HEK293 (cell line): Measurements from ENCODE around the gene APOC3.

Experiments used
- CTCF ChIA-PET: fragments of 350-600 bp; formaldehyde crosslinking; extraction: SDS; loops from one replicate; lab custom pipeline; 2021; ENCODE audit warnings: antibody characterized with exemption; lab: Yijun Ruan, JAX
- POLR2A ChIA-PET: fragments of 300-600 bp; formaldehyde crosslinking; extraction: SDS; loops from one replicate; lab custom pipeline; 2020; ENCODE audit warnings: antibody characterized with exemption, inconsistent platforms; lab: Yijun Ruan, JAX
- H3K27ac ChIP-seq: fragments of 200-500 bp; sonication (Bioruptor generic); 2 replicates; pipeline ENCODE4 v1.5.1; 2014; ENCODE audit warnings: low read depth, low read length, control low read depth, inconsistent platforms; ENCODE audit errors: extremely low read depth
- H3K36me3 ChIP-seq, 2 experiments: fragments of 200-500 bp in 1 of 2; sonication (Bioruptor generic) in 1 of 2; 1 replicate in 1 of 2; 2 replicates in 1 of 2; pipeline ENCODE4 v1.5.1; 2014 to 2017; ENCODE audit warnings: inconsistent platforms in 2 of 2, low read length in 2 of 2; ENCODE audit not compliant: control insufficient read depth in 2 of 2, insufficient read depth in 1 of 2
- H3K4me1 ChIP-seq: fragments of 200-500 bp; sonication (Bioruptor generic); 2 replicates; pipeline ENCODE4 v1.5.1; 2014; ENCODE audit warnings: mild to moderate bottlenecking, low read length, inconsistent platforms; ENCODE audit not compliant: control insufficient read depth, insufficient read depth
- H3K4me3 ChIP-seq: 2 replicates; pipeline ENCODE4 v1.5.1; 2011; ENCODE audit warnings: low read depth, mild to moderate bottlenecking, control low read depth, low read length, moderate library complexity
- H3K9me3 ChIP-seq: fragments of 200-500 bp; sonication (Bioruptor generic); 2 replicates; pipeline ENCODE4 v1.5.1; 2014; ENCODE audit warnings: low read depth, low read length, inconsistent platforms; ENCODE audit not compliant: control insufficient read depth, insufficient read depth
- ATF2 ChIP-seq: fragments of 450-650 bp; formaldehyde crosslinking; IDR thresholded peaks from 2 replicates; pipeline ENCODE4 v1.5.1; 2016; ENCODE audit warnings: missing biosample characterization, missing genetic modification characterization, low read depth
- GLI2 ChIP-seq: fragments of 450-650 bp; formaldehyde crosslinking; IDR thresholded peaks from 2 replicates; pipeline ENCODE4; 2017; ENCODE audit warnings: missing biosample characterization, missing genetic modification characterization, low read depth, borderline replicate concordance
- KLF8 ChIP-seq: fragments of 450-650 bp; formaldehyde crosslinking; IDR thresholded peaks from 2 replicates; pipeline ENCODE4 v1.5.1; 2016; ENCODE audit warnings: missing biosample characterization, missing genetic modification characterization
- OVOL3 ChIP-seq: fragments of 450-650 bp; formaldehyde crosslinking; IDR thresholded peaks from 2 replicates; pipeline ENCODE4 v1.5.1; 2016; ENCODE audit warnings: missing biosample characterization, missing genetic modification characterization
- PATZ1 ChIP-seq: fragments of 450-650 bp; formaldehyde crosslinking; IDR thresholded peaks from 2 replicates; pipeline ENCODE4 v1.5.1; 2016; ENCODE audit warnings: missing biosample characterization, missing genetic modification characterization
- ZBTB44 ChIP-seq: fragments of 450-650 bp; IDR thresholded peaks from 2 replicates; pipeline ENCODE4 v1.5.1; 2018; ENCODE audit warnings: missing biosample characterization, mild to moderate bottlenecking, missing genetic modification characterization
- ZNF16 ChIP-seq: fragments of 450-650 bp; formaldehyde crosslinking; IDR thresholded peaks from 2 replicates; pipeline ENCODE4 v1.5.1; 2016; ENCODE audit warnings: low read depth, missing biosample characterization, missing genetic modification characterization
- ZNF202 ChIP-seq: fragments of 450-650 bp; formaldehyde crosslinking; IDR thresholded peaks from 2 replicates; pipeline ENCODE4 v1.5.1; 2016; ENCODE audit warnings: missing biosample characterization, missing genetic modification characterization, borderline replicate concordance
- ZNF394 ChIP-seq: fragments of 450-650 bp; formaldehyde crosslinking; IDR thresholded peaks from 2 replicates; pipeline ENCODE4 v1.5.1; 2016; ENCODE audit warnings: missing biosample characterization, missing genetic modification characterization, mild to moderate bottlenecking, moderate library complexity, borderline replicate concordance
- ZNF510 ChIP-seq: fragments of 450-650 bp; formaldehyde crosslinking; IDR thresholded peaks from 2 replicates; pipeline ENCODE4 v1.5.1; 2018; ENCODE audit warnings: mild to moderate bottlenecking, missing genetic modification characterization, missing biosample characterization; ENCODE audit not compliant: insufficient replicate concordance
- ZNF596 ChIP-seq: fragments of 450-650 bp; IDR thresholded peaks from 2 replicates; pipeline ENCODE4 v1.5.0; 2018; ENCODE audit warnings: missing biosample characterization, mild to moderate bottlenecking, missing genetic modification characterization, moderate library complexity
- ZNF658 ChIP-seq: fragments of 450-650 bp; formaldehyde crosslinking; IDR thresholded peaks from 2 replicates; pipeline ENCODE4; 2016; ENCODE audit warnings: missing biosample characterization, missing genetic modification characterization
- ZNF843 ChIP-seq: fragments of 450-650 bp; formaldehyde crosslinking; IDR thresholded peaks from 2 replicates; pipeline ENCODE4 v1.5.1; 2016; ENCODE audit warnings: missing biosample characterization, missing genetic modification characterization
- TF ChIP-seq, protein P1 (sequence below): fragments of 450-650 bp; formaldehyde crosslinking; IDR thresholded peaks from 2 replicates; pipeline ENCODE4 v1.5.1; 2016; ENCODE audit warnings: missing biosample characterization, missing genetic modification characterization
- TF ChIP-seq, protein P2 (sequence below): fragments of 450-650 bp; formaldehyde crosslinking; IDR thresholded peaks from 2 replicates; pipeline ENCODE4 v1.5.1; 2016; ENCODE audit warnings: missing biosample characterization, missing genetic modification characterization, borderline replicate concordance
- TF ChIP-seq, protein P3 (sequence below): fragments of 450-650 bp; formaldehyde crosslinking; conservative IDR thresholded peaks from 2 replicates; pipeline ENCODE4 v1.5.1; 2016; ENCODE audit warnings: low read depth, missing biosample characterization, missing genetic modification characterization

The APOC3 gene

GRCh38 chr11:116830184-116830912 is 641 bp downstream of the APOC3 start:
- no peaks in the 10 kb centered on the region for H3K36me3 ChIP-seq
- H3K4me1 ChIP-seq: no peaks in the 10 kb centered on the region
- POLR2A ChIA-PET: no interaction called here
- no peaks in the 10 kb centered on the region for H3K9me3 ChIP-seq
- H3K27ac ChIP-seq: no peak overlapping the region
- CTCF ChIA-PET: no interaction called here
- H3K4me3 ChIP-seq: no peak overlapping the region
- TF ChIP-seq PATZ1 (tag by site-specific recombination): no peak

GRCh38 chr11:116831790-116832349 is 2.2 kb downstream of the APOC3 start:
- no peaks in the 10 kb centered on the region for H3K9me3 ChIP-seq
- POLR2A ChIA-PET: no interaction called here
- no peak overlapping the region for H3K4me3 ChIP-seq
- H3K27ac ChIP-seq: no peak overlapping the region
- CTCF ChIA-PET: no interaction called here
- no peaks in the 10 kb centered on the region for H3K36me3 ChIP-seq
- H3K4me1 ChIP-seq: no peaks in the 10 kb centered on the region
- no peak for TF ChIP-seq ZNF658
- no peak for TF ChIP-seq ZNF596 (tag by site-specific recombination)
- no peak for TF ChIP-seq ZNF394 (tag by site-specific recombination)
- TF ChIP-seq ATF2 (tag by site-specific recombination): no peak
- TF ChIP-seq, protein P1, sequence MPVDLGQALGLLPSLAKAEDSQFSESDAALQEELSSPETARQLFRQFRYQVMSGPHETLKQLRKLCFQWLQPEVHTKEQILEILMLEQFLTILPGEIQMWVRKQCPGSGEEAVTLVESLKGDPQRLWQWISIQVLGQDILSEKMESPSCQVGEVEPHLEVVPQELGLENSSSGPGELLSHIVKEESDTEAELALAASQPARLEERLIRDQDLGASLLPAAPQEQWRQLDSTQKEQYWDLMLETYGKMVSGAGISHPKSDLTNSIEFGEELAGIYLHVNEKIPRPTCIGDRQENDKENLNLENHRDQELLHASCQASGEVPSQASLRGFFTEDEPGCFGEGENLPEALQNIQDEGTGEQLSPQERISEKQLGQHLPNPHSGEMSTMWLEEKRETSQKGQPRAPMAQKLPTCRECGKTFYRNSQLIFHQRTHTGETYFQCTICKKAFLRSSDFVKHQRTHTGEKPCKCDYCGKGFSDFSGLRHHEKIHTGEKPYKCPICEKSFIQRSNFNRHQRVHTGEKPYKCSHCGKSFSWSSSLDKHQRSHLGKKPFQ (tag by site-specific recombination): no peak
- no peak for TF ChIP-seq GLI2 (tag by site-specific recombination)
- no peak for TF ChIP-seq ZNF16 (tag by site-specific recombination)
- no peak for TF ChIP-seq ZNF202 (tag by site-specific recombination)
- TF ChIP-seq, protein P2, sequence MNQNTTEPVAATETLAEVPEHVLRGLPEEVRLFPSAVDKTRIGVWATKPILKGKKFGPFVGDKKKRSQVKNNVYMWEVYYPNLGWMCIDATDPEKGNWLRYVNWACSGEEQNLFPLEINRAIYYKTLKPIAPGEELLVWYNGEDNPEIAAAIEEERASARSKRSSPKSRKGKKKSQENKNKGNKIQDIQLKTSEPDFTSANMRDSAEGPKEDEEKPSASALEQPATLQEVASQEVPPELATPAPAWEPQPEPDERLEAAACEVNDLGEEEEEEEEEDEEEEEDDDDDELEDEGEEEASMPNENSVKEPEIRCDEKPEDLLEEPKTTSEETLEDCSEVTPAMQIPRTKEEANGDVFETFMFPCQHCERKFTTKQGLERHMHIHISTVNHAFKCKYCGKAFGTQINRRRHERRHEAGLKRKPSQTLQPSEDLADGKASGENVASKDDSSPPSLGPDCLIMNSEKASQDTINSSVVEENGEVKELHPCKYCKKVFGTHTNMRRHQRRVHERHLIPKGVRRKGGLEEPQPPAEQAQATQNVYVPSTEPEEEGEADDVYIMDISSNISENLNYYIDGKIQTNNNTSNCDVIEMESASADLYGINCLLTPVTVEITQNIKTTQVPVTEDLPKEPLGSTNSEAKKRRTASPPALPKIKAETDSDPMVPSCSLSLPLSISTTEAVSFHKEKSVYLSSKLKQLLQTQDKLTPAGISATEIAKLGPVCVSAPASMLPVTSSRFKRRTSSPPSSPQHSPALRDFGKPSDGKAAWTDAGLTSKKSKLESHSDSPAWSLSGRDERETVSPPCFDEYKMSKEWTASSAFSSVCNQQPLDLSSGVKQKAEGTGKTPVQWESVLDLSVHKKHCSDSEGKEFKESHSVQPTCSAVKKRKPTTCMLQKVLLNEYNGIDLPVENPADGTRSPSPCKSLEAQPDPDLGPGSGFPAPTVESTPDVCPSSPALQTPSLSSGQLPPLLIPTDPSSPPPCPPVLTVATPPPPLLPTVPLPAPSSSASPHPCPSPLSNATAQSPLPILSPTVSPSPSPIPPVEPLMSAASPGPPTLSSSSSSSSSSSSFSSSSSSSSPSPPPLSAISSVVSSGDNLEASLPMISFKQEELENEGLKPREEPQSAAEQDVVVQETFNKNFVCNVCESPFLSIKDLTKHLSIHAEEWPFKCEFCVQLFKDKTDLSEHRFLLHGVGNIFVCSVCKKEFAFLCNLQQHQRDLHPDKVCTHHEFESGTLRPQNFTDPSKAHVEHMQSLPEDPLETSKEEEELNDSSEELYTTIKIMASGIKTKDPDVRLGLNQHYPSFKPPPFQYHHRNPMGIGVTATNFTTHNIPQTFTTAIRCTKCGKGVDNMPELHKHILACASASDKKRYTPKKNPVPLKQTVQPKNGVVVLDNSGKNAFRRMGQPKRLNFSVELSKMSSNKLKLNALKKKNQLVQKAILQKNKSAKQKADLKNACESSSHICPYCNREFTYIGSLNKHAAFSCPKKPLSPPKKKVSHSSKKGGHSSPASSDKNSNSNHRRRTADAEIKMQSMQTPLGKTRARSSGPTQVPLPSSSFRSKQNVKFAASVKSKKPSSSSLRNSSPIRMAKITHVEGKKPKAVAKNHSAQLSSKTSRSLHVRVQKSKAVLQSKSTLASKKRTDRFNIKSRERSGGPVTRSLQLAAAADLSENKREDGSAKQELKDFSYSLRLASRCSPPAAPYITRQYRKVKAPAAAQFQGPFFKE (tag by site-specific recombination): no peak
- TF ChIP-seq ZNF510 (tag by site-specific recombination): no peak
- no peak for TF ChIP-seq KLF8
- TF ChIP-seq ZNF843 (tag by site-specific recombination): no peak
- no peak for TF ChIP-seq OVOL3 (tag by site-specific recombination)
- TF ChIP-seq, protein P3, sequence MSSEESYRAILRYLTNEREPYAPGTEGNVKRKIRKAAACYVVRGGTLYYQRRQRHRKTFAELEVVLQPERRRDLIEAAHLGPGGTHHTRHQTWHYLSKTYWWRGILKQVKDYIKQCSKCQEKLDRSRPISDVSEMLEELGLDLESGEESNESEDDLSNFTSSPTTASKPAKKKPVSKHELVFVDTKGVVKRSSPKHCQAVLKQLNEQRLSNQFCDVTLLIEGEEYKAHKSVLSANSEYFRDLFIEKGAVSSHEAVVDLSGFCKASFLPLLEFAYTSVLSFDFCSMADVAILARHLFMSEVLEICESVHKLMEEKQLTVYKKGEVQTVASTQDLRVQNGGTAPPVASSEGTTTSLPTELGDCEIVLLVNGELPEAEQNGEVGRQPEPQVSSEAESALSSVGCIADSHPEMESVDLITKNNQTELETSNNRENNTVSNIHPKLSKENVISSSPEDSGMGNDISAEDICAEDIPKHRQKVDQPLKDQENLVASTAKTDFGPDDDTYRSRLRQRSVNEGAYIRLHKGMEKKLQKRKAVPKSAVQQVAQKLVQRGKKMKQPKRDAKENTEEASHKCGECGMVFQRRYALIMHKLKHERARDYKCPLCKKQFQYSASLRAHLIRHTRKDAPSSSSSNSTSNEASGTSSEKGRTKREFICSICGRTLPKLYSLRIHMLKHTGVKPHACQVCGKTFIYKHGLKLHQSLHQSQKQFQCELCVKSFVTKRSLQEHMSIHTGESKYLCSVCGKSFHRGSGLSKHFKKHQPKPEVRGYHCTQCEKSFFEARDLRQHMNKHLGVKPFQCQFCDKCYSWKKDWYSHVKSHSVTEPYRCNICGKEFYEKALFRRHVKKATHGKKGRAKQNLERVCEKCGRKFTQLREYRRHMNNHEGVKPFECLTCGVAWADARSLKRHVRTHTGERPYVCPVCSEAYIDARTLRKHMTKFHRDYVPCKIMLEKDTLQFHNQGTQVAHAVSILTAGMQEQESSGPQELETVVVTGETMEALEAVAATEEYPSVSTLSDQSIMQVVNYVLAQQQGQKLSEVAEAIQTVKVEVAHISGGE (tag by site-specific recombination): no peak
- no peak for TF ChIP-seq ZBTB44 (tag by site-specific recombination)
